AG09319 (cell line): ENCODE measurements around the gene MIF4GD.

Source experiments
- DNase-seq: peaks from one replicate; pipeline ENCODE4 v3.0.0-alpha.2; 2010; ENCODE audit warnings: low read depth; ENCODE audit errors: extremely low read depth
- CTCF ChIP-seq: IDR thresholded peaks from 2 replicates; pipeline ENCODE4 v1.5.1; 2011; ENCODE audit warnings: low read depth, mild to moderate bottlenecking, inconsistent platforms, low read length, moderate library complexity

MIF4GD gene

DNA sequence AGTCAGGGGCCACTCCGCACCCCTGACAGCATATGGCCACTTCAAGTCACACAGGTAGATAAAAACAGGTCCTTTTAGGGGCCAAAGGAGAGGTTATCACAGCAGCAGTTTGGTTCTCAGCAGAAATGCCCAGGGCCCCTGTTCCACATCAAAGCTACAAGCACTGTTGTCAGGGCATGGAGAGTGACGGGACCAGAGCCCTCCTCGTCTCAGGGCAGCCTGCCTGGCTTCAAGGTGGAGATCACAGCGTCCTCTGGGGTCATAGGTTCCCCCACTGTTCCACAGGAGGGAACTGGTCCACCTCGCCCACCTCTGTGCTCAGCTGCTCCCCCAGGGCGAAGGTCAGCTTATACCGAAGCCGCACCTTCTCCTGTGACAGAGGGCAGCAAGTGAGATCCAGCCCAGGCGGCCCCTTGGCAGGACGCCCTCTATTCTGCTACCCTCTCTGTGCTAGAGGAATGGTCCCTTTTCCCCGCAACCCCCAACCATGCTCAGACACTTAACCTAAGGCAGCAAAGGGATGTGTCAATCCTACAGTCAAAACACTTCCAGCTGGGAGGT is 32.9 kb downstream of the MIF4GD start:
- TF ChIP-seq CTCF: no peak
- DNase-seq: no peak

DNA sequence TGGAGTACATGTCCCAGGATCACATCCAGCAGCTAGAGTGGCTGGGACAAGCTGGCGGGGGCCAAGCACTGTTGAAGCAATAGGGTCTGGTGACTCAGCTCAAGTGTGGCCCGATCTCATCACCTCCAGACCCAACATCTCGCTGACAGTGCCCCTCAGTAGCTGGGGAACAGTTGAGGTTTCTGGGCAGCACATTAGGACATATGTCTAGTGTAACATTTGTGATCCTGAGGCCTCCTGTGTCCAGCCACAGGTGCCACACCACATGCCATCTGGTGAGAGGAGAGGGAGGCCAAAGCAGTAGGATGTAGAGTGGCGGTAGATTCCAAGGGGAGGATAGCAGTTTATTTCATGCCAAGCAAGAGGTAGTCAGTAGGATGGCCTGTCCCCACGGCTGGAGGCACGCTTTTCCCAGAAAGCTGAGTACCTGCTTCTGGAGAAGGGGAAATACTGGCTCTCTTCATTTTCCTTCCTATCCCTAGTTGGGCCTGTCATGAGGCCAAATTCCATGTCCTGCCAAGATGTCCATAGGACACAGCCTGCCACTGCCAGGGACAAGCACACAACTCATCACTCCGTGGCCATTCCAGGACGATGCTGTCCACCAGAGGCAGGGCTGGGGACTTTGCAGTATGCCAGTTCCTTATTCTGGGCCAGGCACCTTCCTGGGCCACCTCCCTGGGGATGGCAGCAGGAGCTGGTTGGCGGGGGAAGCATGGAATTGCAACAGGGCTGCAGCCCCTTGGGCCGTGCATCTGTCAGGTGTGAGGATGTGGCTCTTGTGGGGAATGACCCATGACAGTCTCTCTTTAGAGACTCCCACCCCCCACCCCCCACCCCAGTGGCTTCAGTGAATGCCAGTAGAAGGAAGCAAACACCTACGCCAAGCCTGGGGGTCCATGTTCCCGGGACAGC is 33.7 kb downstream of the MIF4GD start:
- no peak for TF ChIP-seq CTCF
- no peak for DNase-seq

DNA sequence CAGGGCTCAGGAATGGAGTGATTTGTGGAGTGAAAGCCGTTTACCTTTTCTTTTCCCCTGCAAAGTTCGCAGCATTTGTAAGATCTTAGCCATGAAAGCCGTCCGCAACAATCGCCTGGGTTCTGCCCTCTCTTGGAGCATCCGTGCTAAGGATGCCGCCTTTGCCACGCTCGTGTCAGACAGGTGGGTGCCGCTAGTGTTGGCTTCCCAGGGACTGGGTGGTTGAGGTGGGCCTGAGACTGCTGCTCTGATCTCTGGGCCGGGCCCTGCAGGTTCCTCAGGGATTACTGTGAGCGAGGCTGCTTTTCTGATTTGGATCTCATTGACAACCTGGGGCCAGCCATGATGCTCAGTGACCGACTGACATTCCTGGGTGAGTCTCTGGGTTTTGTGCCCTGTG is 38.2 kb downstream of the MIF4GD start:
- no peak for TF ChIP-seq CTCF
- no peak for DNase-seq

- TF ChIP-seq CTCF: no peak
- no peak for DNase-seq
These were observed 39.1 kb downstream of the MIF4GD start for GRCh38 chr17:75231741-75232464.

DNA sequence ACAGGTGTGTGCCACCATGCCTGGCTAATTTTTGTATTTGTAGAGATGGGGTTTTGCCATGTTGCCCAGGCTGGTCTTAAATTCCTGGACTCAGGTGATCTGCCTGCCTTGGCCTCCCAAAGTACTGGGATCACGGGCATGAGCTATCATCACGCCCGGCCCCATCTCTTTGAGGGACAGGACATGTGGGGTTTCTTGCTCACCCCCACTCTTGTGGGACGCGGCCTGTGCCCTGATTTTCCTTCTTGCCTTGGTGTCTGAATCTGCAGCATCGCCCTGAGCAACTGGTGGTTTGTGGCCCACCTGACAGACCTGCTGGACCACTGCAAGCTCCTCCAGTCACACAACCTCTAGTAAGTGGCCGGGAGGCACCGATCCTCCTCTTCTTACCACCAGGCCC is 40.0 kb downstream of the MIF4GD start:
- no peak for TF ChIP-seq CTCF

DNA sequence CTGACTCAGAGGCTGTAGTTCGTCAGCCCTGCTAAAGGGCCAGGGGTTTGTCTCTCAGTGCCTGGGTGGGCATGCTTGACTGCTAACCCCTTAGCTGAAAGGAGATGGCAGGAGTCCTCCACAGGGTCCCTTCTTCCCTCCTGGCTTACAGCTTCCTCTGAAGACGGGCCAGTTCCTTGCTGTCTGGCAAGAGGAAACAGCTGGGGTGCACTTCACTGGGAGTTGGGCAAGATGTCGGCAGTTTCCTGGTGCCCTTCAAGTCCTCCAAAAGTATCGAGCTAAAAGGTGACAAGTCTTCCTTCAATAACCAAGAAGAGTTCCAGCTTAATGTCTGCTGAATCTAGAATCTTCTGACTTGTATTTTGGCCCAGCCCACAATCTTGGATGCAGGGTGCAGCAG is 42.2 kb downstream of the MIF4GD start:
- DNase-seq: no peak

More for the DNA sequence above, 40.0 kb downstream of the MIF4GD start:
- no peak for DNase-seq

More for the DNA sequence above, 42.2 kb downstream of the MIF4GD start:
- no peak for TF ChIP-seq CTCF
